ENCODE measurements around the gene RALGPS1. TPM values are rescaled to one million over a fixed set of nuclear protein-coding genes. Genes with fewer than 3 reads are reported as not detected.

The RALGPS1 gene
- polyA plus RNA-seq, 2 of the 4 experiments (the other 2 are of a cell fraction): 5.0 to 7.9 TPM

GRCh38 chr9:127004946-127005769 lies 90.6 kb downstream of the RALGPS1 start:
- ATAC-seq: no peak
- H3K9me3 ChIP-seq: no peaks in the 10 kb centered on the region
- CTCF ChIA-PET: interaction anchor here (1.2 kb wide), 1 partner anchor 19 kb away, joined by 3 read pairs; no protein-coding TSS in a partner anchor
- TF ChIP-seq MAX (IDR thresholded peaks at IDR 0.05) (no peak), SREBF2 (IDR thresholded peaks at IDR 0.05) (no peak), ZSCAN20 (CRISPR knock-in tag; IDR thresholded peaks at IDR 0.05) (no peak), CHD4 (IDR thresholded peaks at IDR 0.05; ENCODE audit: borderline replicate concordance) (no peak), RFX5 (IDR thresholded peaks at IDR 0.05) (no peak), NFE2L2 (conservative IDR thresholded peaks at IDR 0.05; ENCODE audit: low read length) (no peak), ZFP36 (IDR thresholded peaks at IDR 0.05; ENCODE audit: borderline replicate concordance, partially characterized antibody) (no peak), POLR2AphosphoS2 (conservative IDR thresholded peaks at IDR 0.05; ENCODE audit: low read length) (no peak), HES2 (IDR thresholded peaks at IDR 0.05) (no peak), HMGXB4 (CRISPR knock-in tag; IDR thresholded peaks at IDR 0.05; ENCODE audit: borderline replicate concordance) (no peak), PHF8 (IDR thresholded peaks at IDR 0.05; ENCODE audit: borderline replicate concordance, low read depth) (no peak)
- H3K27ac ChIP-seq: no peak overlapping the region
- DNase-seq (ENCODE audit: low read depth in 1 of 2, low spot score in 1 of 2): no peak
- POLR2A ChIA-PET: no interaction called here
- no peak overlapping the region for H3K4me3 ChIP-seq
- no peaks in the 10 kb centered on the region for H3K4me1 ChIP-seq
- FAIRE-seq: no peak
- H3K4me2 ChIP-seq: no peak overlapping the region
- 63% methylated on average over 3 of the region's 3 CpGs for WGBS (ENCODE audit: missing lambda C conversion rate)

GRCh38 chr9:127005770-127006314 lies 91.3 kb downstream of the RALGPS1 start:
- ChIA-PET POLR2A (no interaction called here), CTCF (interaction anchor here (1.2 kb wide), 1 partner anchor 19 kb away, joined by 3 read pairs; no protein-coding TSS in a partner anchor)
- Histone ChIP-seq H3K4me1 (no peaks in the 10 kb centered on the region), H3K27ac (no peak overlapping the region), H3K4me2 (no peak overlapping the region), H3K9me3 (no peaks in the 10 kb centered on the region), H3K4me3 (no peak overlapping the region)
- FAIRE-seq (no peak), ATAC-seq (no peak), DNase-seq (ENCODE audit: low read depth in 1 of 2, low spot score in 1 of 2) (no peak)
- TF ChIP-seq CBX8 (IDR thresholded peaks at IDR 0.05) (no peak), HMGXB4 (CRISPR knock-in tag; IDR thresholded peaks at IDR 0.05; ENCODE audit: borderline replicate concordance) (no peak)
- WGBS (ENCODE audit: missing lambda C conversion rate): 79% methylated on average over 5 of the region's 5 CpGs

- ATAC-seq: no peak
- TF ChIP-seq HOXB13 (CRISPR knock-in tag; IDR thresholded peaks at IDR 0.05; ENCODE audit: low read depth) (no peak), EP300 (IDR thresholded peaks at IDR 0.05) (no peak), HMGXB4 (CRISPR knock-in tag; IDR thresholded peaks at IDR 0.05; ENCODE audit: borderline replicate concordance) (no peak), JUN (IDR thresholded peaks at IDR 0.05) (no peak), ZFP36 (IDR thresholded peaks at IDR 0.05; ENCODE audit: borderline replicate concordance, partially characterized antibody) (no peak), EHF (CRISPR knock-in tag; IDR thresholded peaks at IDR 0.05) (no peak), KDM1A (IDR thresholded peaks at IDR 0.05; ENCODE audit: low read depth) (no peak), HDAC2 (IDR thresholded peaks at IDR 0.05) (no peak), RARB (CRISPR knock-in tag; IDR thresholded peaks at IDR 0.05) (no peak), NPAS2 (CRISPR knock-in tag; IDR thresholded peaks at IDR 0.05; ENCODE audit: borderline replicate concordance) (no peak), KDM5A (IDR thresholded peaks at IDR 0.05) (no peak), PHF8 (IDR thresholded peaks at IDR 0.05; ENCODE audit: borderline replicate concordance, low read depth) (no peak), POLR2A (IDR thresholded peaks at IDR 0.05; ENCODE audit: low read length) (no peak), RAD21 (conservative IDR thresholded peaks at IDR 0.05 in 1 of 2, IDR thresholded peaks at IDR 0.05 in 1 of 2) (no peak), FOSL2 (IDR thresholded peaks at IDR 0.05) (no peak), FOSL2 (CRISPR knock-in tag; IDR thresholded peaks at IDR 0.05) (no peak), RCOR1 (IDR thresholded peaks at IDR 0.05; ENCODE audit: low read depth, low read length) (no peak), ZSCAN20 (CRISPR knock-in tag; IDR thresholded peaks at IDR 0.05) (no peak)
These were observed 93.1 kb downstream of the RALGPS1 start for GRCh38 chr9:127007638-127008037.

More at GRCh38 chr9:127007638-127008037, 93.1 kb downstream of the RALGPS1 start:
- Histone ChIP-seq H3K9me3 (no peaks in the 10 kb centered on the region), H3K4me1 (peaks cover 15% of the 10 kb centered on the region; the same call in 2 of the 3 replicates), H3K4me3 (no peak overlapping the region), H3K4me2 (no peak overlapping the region), H3K27ac (no peak overlapping the region)
- no peak for DNase-seq (ENCODE audit: low read depth in 1 of 2, low spot score in 1 of 2)
- ChIA-PET POLR2A (no interaction called here), CTCF (interaction anchor here (0.6 to 1.4 kb wide), 3 partner anchors 16 to 129 kb away, joined by 3 to 5 read pairs (median 3); no protein-coding TSS in a partner anchor)
- no peak for FAIRE-seq
- WGBS (ENCODE audit: missing lambda C conversion rate): 84% methylated on average over 6 of the region's 6 CpGs

Measured in A549 (cell line).